A549 (cell line): ENCODE measurements around the gene TENM3.

ENCODE experiments used
- CBX8 ChIP-seq: fragments of 200-600 bp; sonication (generic); IDR thresholded peaks from 2 replicates; pipeline ENCODE4 v1.6.1; 2016
- EP300 ChIP-seq, 2 experiments: fragments of >200 bp; sonication (Bioruptor Twin); formaldehyde crosslinking; IDR thresholded peaks; 2 replicates in 1 of 2; 3 replicates in 1 of 2; pipeline ENCODE4 v1.6.1; 2016 to 2017
- ESRRA ChIP-seq: fragments of 150-350 bp; IDR thresholded peaks from 2 replicates; pipeline ENCODE4 v1.6.1; 2014; ENCODE audit warnings: mild to moderate bottlenecking, low read length, borderline replicate concordance
- NFE2L2 ChIP-seq: fragments of 150-350 bp; conservative IDR thresholded peaks from 2 replicates; pipeline ENCODE4 v1.6.1; 2014; ENCODE audit warnings: low read length
- POLR2A ChIP-seq: IDR thresholded peaks from 2 replicates; pipeline ENCODE4 v1.6.1; 2012; ENCODE audit warnings: mild to moderate bottlenecking, low read length
- RAD21 ChIP-seq, 2 experiments: fragments of >200 bp in 1 of 2; sonication (Bioruptor Twin) in 1 of 2; formaldehyde crosslinking in 1 of 2; IDR thresholded peaks in 1 of 2; conservative IDR thresholded peaks in 1 of 2; 2 replicates in 1 of 2; 3 replicates in 1 of 2; pipeline ENCODE4 v1.6.1; 2012 to 2018; ENCODE audit warnings: inconsistent platforms in 1 of 2
- TF ChIP-seq, protein P1 (sequence below): fragments of >200 bp; sonication (Bioruptor Twin); formaldehyde crosslinking; IDR thresholded peaks from 3 replicates; pipeline ENCODE4 v1.5.1; 2016
- TF ChIP-seq, protein P2 (sequence below): IDR thresholded peaks from 2 replicates; pipeline ENCODE4 v1.6.1; 2012
- TF ChIP-seq, protein P3 (sequence below): IDR thresholded peaks from 2 replicates; pipeline ENCODE4 v1.6.1; 2012
- TF ChIP-seq, protein P4 (sequence below): fragments of 450-650 bp; IDR thresholded peaks from 2 replicates; pipeline ENCODE4 v1.6.1; 2014; ENCODE audit warnings: antibody characterized with exemption

DNA sequence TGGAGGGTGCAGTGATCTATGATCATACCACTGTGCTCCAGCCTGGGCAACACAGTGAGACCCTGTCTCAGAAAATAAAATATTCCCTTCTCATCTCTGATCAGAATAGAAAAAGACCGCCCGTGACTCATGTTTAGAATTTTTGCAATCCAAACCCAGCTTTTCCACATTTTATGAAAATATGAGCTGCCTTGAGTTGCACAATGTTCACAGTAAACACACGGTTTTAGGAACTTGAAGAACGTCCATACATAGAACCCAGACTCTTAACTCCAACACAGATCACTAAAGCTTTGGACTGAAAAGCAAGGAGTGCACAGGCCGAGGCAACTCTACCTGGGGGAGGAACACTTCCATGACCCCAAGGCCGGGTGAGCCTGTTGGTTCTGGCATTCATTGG, 305.0 kb downstream of the TENM3 start:
- TF ChIP-seq NFE2L2 (no peak), CBX8 (no peak), ESRRA (no peak), POLR2A (no peak), RAD21 (conservative IDR thresholded peaks at IDR 0.05 in 1 of 2, IDR thresholded peaks at IDR 0.05 in 1 of 2) (no peak), EP300 (IDR thresholded peaks at IDR 0.05) (no peak)
- TF ChIP-seq, protein P1, sequence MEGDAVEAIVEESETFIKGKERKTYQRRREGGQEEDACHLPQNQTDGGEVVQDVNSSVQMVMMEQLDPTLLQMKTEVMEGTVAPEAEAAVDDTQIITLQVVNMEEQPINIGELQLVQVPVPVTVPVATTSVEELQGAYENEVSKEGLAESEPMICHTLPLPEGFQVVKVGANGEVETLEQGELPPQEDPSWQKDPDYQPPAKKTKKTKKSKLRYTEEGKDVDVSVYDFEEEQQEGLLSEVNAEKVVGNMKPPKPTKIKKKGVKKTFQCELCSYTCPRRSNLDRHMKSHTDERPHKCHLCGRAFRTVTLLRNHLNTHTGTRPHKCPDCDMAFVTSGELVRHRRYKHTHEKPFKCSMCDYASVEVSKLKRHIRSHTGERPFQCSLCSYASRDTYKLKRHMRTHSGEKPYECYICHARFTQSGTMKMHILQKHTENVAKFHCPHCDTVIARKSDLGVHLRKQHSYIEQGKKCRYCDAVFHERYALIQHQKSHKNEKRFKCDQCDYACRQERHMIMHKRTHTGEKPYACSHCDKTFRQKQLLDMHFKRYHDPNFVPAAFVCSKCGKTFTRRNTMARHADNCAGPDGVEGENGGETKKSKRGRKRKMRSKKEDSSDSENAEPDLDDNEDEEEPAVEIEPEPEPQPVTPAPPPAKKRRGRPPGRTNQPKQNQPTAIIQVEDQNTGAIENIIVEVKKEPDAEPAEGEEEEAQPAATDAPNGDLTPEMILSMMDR: no peak
- TF ChIP-seq, protein P2, sequence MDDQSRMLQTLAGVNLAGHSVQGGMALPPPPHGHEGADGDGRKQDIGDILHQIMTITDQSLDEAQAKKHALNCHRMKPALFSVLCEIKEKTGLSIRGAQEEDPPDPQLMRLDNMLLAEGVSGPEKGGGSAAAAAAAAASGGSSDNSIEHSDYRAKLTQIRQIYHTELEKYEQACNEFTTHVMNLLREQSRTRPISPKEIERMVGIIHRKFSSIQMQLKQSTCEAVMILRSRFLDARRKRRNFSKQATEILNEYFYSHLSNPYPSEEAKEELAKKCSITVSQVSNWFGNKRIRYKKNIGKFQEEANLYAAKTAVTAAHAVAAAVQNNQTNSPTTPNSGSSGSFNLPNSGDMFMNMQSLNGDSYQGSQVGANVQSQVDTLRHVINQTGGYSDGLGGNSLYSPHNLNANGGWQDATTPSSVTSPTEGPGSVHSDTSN: no peak
- TF ChIP-seq, protein P3, sequence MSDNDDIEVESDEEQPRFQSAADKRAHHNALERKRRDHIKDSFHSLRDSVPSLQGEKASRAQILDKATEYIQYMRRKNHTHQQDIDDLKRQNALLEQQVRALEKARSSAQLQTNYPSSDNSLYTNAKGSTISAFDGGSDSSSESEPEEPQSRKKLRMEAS: no peak
- TF ChIP-seq, protein P4, sequence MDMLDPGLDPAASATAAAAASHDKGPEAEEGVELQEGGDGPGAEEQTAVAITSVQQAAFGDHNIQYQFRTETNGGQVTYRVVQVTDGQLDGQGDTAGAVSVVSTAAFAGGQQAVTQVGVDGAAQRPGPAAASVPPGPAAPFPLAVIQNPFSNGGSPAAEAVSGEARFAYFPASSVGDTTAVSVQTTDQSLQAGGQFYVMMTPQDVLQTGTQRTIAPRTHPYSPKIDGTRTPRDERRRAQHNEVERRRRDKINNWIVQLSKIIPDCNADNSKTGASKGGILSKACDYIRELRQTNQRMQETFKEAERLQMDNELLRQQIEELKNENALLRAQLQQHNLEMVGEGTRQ: no peak
